ENCODE results near the gene CCDC107.
"Not testable (repeated sequence)": the region's sequence is repeated elsewhere in the genome, so short reads cannot be mapped to it uniquely, and the experiment has no call there.

Gene CCDC107, protein sequence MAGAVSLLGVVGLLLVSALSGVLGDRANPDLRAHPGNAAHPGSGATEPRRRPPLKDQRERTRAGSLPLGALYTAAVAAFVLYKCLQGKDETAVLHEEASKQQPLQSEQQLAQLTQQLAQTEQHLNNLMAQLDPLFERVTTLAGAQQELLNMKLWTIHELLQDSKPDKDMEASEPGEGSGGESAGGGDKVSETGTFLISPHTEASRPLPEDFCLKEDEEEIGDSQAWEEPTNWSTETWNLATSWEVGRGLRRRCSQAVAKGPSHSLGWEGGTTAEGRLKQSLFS

GRCh38 chr9:35658137-35658967 lies at the start of gene CCDC107:
Gene CCDC107 (plus strand): TSS chr9:35658292. CDS start chr9:35658380, 88 bp downstream.
- peak in 57 of 58 donors; percentile 30 to 93 (median 78) for DNase-seq

- no peak for DNase-seq
These were observed 48.9 kb upstream of the CCDC107 start for GRCh38 chr9:35609001-35609819.

DNA sequence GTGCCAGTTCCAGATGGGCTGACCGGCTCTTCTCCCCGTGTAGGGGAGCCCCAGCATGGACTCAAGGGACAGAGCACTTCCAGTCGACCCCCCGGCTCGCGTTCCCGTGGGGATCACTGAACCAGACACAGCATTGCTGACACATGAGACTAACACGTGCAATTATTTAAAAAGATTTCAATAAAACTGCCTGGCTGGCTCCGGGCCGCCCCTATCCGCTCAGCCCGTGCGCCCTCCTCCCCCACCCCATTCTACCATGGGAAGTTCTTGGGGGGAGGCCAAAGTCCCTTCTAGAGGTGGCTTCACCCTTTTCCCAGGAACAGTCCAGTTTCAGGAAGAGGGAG lies 48.3 kb upstream of the CCDC107 start:
- no peak for DNase-seq

DNA sequence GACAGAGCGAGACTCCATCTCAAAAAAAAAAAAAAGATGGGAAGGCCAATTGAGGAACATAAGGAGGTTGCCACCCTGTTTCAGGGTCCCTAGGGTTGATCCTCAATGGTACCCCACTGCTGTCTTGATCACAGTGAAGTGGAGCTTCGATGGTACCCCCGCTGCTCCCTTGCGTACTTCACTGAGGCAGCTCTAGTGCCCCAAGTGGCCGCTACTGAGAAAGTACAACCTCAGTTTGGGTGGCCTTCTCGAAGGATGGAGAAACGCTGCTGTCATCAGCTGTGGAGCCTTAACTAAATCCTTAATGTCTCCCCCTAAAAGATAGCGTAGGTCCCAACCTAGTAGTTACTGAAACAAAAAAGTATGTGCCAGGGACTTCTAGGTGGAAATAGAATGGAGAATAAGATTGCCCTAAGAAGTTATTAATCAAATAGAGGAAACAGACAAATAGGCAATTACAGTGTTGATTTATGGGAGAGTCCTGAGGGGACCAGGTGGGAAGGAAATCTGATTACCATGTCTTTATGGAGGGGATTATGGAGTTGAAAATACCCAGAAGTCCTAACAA lies 46.8 kb upstream of the CCDC107 start:
- peak in 20 of 58 donors; percentile 8 to 59 (median 24) for DNase-seq

- DNase-seq: not testable (repeated sequence)
These were observed 46.0 kb upstream of the CCDC107 start for GRCh38 chr9:35612066-35612465.

DNA sequence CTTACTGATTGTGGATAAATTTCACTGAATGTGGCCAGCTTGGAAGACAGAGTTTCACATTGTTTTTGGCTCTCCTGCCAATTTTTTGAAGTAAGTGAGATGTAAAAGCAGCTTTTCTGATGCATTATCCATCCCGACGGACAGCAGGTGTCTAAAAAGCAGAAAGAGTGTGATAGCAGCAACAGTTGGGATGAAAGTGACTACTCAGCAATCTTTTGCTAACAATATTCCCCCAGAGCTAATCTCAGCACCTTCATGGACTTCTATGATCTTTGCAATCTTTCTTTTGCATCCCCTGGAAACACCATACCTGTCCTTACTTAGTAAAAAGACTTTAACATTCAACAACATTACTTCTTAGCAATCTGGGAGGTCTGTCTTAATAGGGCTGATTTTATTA lies 45.2 kb upstream of the CCDC107 start:
- DNase-seq: no peak

GRCh38 chr9:35615981-35616680 lies 42.0 kb upstream of the CCDC107 start:
- no peak for DNase-seq

- peak in 9 of 58 donors; percentile 7 to 30 (median 22) for DNase-seq
These were observed 41.2 kb upstream of the CCDC107 start for GRCh38 chr9:35616681-35617459.

DNA sequence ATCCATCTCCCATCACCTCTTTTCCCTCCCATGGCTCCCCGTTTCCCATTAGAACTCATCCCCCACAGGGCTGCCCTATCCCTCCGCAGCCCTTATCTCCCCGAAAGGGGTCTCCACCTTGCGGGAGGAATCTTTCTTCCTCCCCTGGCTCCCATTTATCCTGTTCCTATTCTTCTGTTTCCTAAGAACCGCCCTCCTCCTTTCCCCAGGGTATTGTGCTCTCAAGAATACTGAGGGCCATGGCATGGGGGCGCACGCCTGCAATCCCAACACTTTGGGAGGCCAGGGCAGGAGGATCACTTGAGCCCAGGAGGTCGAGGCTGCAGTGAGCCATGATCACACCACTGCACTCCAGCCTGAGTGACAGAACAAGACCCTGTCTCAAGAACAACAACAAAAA lies 40.5 kb upstream of the CCDC107 start:
- DNase-seq: no peak

DNA sequence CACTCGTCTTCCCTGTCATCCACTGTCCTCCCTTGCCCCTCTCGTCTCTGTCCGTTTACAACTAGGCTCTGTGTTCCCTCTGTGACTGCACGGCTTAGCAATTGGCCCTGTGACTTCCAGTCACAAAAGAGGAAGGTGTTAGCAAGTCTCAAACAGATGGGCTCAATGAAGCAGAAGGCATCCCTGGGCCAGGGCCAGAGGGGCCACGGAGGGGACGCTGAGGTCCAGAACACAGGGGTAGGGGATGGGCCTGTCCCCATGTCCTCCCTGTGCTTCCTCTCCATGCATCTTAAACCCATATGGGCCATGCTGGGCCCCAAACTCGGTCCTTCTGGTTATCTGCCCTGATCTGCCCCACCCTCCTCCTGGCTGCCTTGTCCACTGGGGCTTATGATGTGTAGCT lies 39.8 kb upstream of the CCDC107 start, which contains the start of gene CD72:
Gene CD72 (minus strand): TSS at position 89 of the 403 bp plus-strand sequence. CDS start 110 bp downstream, outside the sequence.
- DNase-seq: peak in 1 of 58 donors; percentile 18

- no peak for DNase-seq
These were observed 39.0 kb upstream of the CCDC107 start for GRCh38 chr9:35618854-35619799.

DNA sequence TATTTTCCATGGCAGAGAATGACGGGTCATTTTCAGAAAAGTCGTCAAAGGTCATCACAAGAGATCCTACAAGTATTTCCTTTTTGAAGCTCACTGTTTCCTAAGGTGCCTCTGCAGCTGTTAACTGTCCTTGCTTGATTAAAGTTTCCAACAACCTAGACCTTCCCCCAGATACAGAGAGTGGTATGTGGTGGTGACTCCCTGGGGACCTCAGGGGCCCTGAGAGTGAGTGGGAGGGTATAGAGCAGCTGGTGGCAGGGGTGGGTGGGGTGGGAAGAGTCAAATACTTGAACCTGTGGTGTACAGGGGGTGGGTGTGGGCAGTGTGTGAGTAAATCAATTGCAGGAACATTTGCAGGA lies 38.3 kb upstream of the CCDC107 start:
- no peak for DNase-seq

DNA sequence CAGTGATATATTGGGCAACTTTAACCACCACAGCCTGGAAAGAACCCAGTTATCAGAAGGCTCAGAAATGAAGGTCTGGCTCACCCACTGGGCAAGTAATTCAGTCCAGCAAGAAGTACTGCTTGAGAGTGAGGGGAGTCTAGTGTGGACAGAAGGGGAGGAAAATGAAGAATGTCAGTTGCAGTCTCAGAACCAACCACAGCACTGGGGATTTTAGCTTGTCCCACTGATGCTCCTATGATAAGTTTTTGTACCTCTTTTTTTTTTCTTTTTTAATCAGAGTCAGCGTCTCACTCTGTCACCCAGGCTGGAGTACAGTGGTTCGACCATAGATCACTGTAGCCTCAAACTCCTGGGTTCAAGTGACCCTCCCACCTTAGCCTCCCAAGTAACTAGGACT lies 30.5 kb upstream of the CCDC107 start:
- no peak for DNase-seq

DNA sequence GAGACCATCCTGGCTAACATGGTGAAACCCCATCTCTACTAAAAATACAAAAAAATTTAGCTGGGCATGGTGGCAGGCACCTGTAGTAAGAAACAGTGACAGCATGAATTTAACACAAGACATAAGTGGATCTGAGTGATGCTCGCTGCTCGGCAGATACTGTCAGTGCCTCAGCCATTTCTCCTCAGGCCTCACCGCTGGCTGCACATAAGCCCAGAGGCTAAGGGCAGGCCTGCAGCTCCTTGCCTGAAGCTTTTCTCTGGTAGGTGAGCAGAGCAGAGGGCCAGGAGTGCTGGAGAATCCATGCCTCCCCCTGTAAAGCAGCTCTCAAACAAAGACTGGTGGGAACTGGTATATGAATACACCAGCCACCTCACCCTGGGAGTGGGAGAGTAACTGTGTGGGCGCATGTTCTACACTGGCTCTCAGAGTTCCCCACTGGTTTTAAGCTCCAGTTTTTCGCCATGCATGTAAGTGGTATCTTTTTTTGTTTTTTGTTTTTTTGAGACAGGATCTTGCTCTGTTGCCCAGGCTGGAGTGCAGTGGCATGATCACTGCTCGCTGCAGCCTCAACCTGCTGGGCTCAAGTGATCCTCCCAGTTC lies 29.6 kb upstream of the CCDC107 start:
- DNase-seq: no peak

- no peak for DNase-seq
These were observed 28.5 kb upstream of the CCDC107 start for GRCh38 chr9:35629597-35629996.

DNA sequence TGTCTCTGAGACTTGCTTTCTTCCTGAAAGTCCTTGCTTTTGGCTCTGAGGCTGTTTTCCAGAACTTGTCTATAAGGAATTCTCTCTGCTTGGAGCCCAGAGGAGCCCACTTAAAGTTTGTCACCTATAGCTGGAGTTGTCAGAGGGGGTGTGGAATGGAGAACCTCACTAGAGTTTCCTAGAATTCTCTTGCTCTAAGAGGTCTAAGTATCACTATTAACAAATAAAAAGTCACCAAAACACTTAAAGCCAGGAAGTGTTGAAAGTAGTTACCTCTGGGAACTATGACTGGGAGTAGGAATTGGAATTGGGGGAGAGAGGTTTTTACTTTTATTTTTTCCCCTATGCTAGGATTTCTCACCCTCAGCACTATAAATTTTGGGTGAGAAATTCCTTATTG lies 22.4 kb upstream of the CCDC107 start:
- DNase-seq: no peak

- no peak for DNase-seq
These were observed 21.8 kb upstream of the CCDC107 start for GRCh38 chr9:35636135-35636876.

DNA sequence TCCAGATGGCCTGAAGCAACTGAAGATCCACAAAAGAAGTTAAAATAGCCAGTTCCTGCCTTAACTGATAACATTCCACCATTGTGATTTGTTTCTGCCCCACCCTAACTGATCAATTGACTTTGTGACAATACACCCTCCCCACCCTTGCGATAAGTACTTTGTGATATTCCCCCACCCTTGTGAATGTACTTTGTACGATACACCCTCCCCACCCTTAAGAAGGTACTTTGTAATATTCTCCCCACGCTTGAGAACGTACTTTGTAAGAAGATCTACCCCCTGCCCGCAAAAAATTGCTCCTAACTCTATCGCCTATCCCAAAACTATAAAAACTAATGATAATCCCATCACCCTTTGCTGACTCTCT lies 21.2 kb upstream of the CCDC107 start:
- DNase-seq: not testable (repeated sequence)
